Suprapubic skin (tissue), 4 donors: ENCODE results near the gene CPOX. TPM values are rescaled to one million over a fixed set of nuclear protein-coding genes. Genes with fewer than 3 reads are reported as not detected.

Source experiments
- DNase-seq, 2 donors: peaks; one replicate each; pipeline ENCODE4 v3.0.0-alpha.2; 2019; ENCODE audit warnings: low spot score in 2 of 2
- H3K27ac ChIP-seq: fragments of 200-600 bp; sonication (generic); one replicate; pipeline ENCODE4 v1.5.1; 2019
- H3K27me3 ChIP-seq: fragments of 200-600 bp; sonication (generic); one replicate; pipeline ENCODE4 v1.5.1; 2019
- H3K36me3 ChIP-seq: fragments of 200-600 bp; sonication (generic); one replicate; pipeline ENCODE4 v1.5.1; 2019
- H3K4me1 ChIP-seq: fragments of 200-600 bp; sonication (generic); one replicate; pipeline ENCODE4 v1.5.1; 2019
- H3K4me3 ChIP-seq: fragments of 200-600 bp; sonication (generic); one replicate; pipeline ENCODE4 v1.5.1; 2019; ENCODE audit warnings: mild to moderate bottlenecking
- H3K9me3 ChIP-seq: fragments of 200-600 bp; sonication (generic); one replicate; pipeline ENCODE4 v1.5.1; 2019
- CTCF ChIP-seq, 2 donors: fragments of 200-600 bp in 1 of 2; fragments of 450-650 bp in 1 of 2; sonication (generic) in 1 of 2; IDR thresholded peaks; one replicate each; pipeline ENCODE4 v1.5.1; 2016 to 2019; ENCODE audit warnings: antibody characterized with exemption in 2 of 2, mild to moderate bottlenecking in 1 of 2, moderate library complexity in 1 of 2
- EP300 ChIP-seq: sonication (generic); formaldehyde crosslinking; IDR thresholded peaks from one replicate; pipeline ENCODE4 v1.6.1; 2017; ENCODE audit warnings: antibody characterized with exemption
- POLR2A ChIP-seq, 2 donors: fragments of 450-650 bp; IDR thresholded peaks; one replicate each; pipeline ENCODE4 v1.6.1; 2017; ENCODE audit warnings: antibody characterized with exemption in 2 of 2, mild to moderate bottlenecking in 2 of 2, moderate library complexity in 2 of 2
- POLR2AphosphoS5 ChIP-seq, 3 donors: sonication (generic); formaldehyde crosslinking; IDR thresholded peaks; one replicate each; pipeline ENCODE4 v1.6.1; 2017; ENCODE audit warnings: antibody characterized with exemption in 3 of 3
- WGBS: methylation state at CpG from one replicate; pipeline ENCODE4 v1.1.5; 2018; 5-methylcytosine and 5-hydroxymethylcytosine counted together
- total RNA-seq, 4 donors: library from RNA; depleted of rRNA; stranded (reverse); fragments of >200 nt; gene quantifications; one replicate each; pipeline ENCODE4 v1.1.0, GENCODE V29; 2016

CPOX gene
- total RNA-seq, 4 donors from 2014 or later = 13.2 to 41.3 (median 21.7) TPM

GRCh38 chr3:98583766-98584165 lies 9.6 kb downstream of the CPOX start:
- DNase-seq = no peak
- WGBS = 86% methylated on average over 4 of the region's 4 CpGs
- no peak for TF ChIP-seq EP300
- TF ChIP-seq POLR2AphosphoS5 (IDR thresholded peaks at IDR 0.05) = no peak
- no peak for TF ChIP-seq CTCF (IDR thresholded peaks at IDR 0.05)
- no peak for TF ChIP-seq POLR2A (IDR thresholded peaks at IDR 0.05)
- no peaks in the 10 kb centered on the region for H3K4me1 ChIP-seq
- H3K27me3 ChIP-seq = no peaks in the 10 kb centered on the region
- no peaks in the 10 kb centered on the region for H3K9me3 ChIP-seq
- H3K27ac ChIP-seq = no peak overlapping the region
- H3K4me3 ChIP-seq = no peak overlapping the region
- H3K36me3 ChIP-seq = peaks cover 17% of the 10 kb centered on the region

DNA sequence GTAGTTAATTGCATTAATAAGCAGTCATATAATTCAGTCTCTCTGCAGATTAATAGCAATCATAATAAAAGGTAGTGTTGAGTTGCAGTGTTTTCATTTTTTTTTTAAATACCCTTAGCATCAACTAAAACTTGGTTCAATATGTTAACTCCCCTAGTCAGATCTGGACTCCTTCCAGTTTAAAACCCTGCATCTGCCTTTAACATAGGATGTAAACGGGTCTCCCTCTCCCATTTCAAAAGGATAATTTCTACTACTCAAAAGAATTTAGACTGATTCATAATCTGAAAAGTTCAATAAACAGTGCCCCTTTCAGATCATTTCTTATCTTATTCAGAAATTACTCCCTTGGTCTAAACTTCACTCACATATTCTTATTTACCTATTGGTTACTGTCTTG lies 11.4 kb downstream of the CPOX start:
- H3K4me3 ChIP-seq = no peak overlapping the region
- no peaks in the 10 kb centered on the region for H3K4me1 ChIP-seq
- DNase-seq = no peak
- WGBS = 90% methylated on average over 1 of the region's 1 CpG
- H3K27ac ChIP-seq = no peak overlapping the region
- H3K9me3 ChIP-seq = no peaks in the 10 kb centered on the region
- TF ChIP-seq CTCF (IDR thresholded peaks at IDR 0.05) (no peak), POLR2A (IDR thresholded peaks at IDR 0.05) (no peak), POLR2AphosphoS5 (IDR thresholded peaks at IDR 0.05) (no peak), EP300 (no peak)
- H3K36me3 ChIP-seq = peaks cover 28% of the 10 kb centered on the region
- no peaks in the 10 kb centered on the region for H3K27me3 ChIP-seq

DNA sequence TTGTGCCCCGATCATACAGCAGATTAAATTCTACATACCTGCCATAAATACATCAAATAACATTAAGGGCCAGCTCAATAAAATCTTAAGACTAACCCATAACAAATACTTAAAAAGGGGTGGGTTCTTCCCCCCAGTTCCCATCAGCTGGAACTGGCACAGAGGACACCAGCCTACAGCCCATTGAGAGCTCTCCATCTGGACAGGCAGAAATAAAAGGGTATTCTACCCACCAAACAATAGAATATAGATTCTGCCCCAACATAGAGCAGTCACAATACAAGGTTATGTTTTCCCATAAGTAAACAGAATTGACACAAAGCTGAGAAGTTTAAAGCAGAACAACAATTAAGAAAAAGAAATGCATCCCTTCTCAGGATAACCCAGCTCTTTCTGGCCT lies 11.9 kb downstream of the CPOX start:
- DNase-seq = no peak
- 95% methylated on average over 1 of the region's 1 CpG for WGBS

GRCh38 chr3:98580401-98581386 lies 12.7 kb downstream of the CPOX start:
- Histone ChIP-seq H3K36me3 (peaks cover 32% of the 10 kb centered on the region), H3K4me3 (no peak overlapping the region), H3K4me1 (no peaks in the 10 kb centered on the region), H3K27me3 (no peaks in the 10 kb centered on the region), H3K9me3 (no peaks in the 10 kb centered on the region), H3K27ac (no peak overlapping the region)
- no peak for DNase-seq
- TF ChIP-seq POLR2AphosphoS5 (IDR thresholded peaks at IDR 0.05) = no peak
- TF ChIP-seq EP300 = no peak
- TF ChIP-seq CTCF (IDR thresholded peaks at IDR 0.05) = no peak
- no peak for TF ChIP-seq POLR2A (IDR thresholded peaks at IDR 0.05)
- WGBS = 89% methylated on average over 8 of the region's 8 CpGs

More for the DNA sequence above, 11.9 kb downstream of the CPOX start:
- Histone ChIP-seq H3K4me3 (no peak overlapping the region), H3K36me3 (peaks cover 32% of the 10 kb centered on the region), H3K27me3 (no peaks in the 10 kb centered on the region), H3K4me1 (no peaks in the 10 kb centered on the region), H3K27ac (no peak overlapping the region), H3K9me3 (no peaks in the 10 kb centered on the region)
- TF ChIP-seq POLR2AphosphoS5 (IDR thresholded peaks at IDR 0.05) = no peak
- TF ChIP-seq POLR2A (IDR thresholded peaks at IDR 0.05) = no peak
- no peak for TF ChIP-seq CTCF (IDR thresholded peaks at IDR 0.05)
- TF ChIP-seq EP300 = no peak

DNA sequence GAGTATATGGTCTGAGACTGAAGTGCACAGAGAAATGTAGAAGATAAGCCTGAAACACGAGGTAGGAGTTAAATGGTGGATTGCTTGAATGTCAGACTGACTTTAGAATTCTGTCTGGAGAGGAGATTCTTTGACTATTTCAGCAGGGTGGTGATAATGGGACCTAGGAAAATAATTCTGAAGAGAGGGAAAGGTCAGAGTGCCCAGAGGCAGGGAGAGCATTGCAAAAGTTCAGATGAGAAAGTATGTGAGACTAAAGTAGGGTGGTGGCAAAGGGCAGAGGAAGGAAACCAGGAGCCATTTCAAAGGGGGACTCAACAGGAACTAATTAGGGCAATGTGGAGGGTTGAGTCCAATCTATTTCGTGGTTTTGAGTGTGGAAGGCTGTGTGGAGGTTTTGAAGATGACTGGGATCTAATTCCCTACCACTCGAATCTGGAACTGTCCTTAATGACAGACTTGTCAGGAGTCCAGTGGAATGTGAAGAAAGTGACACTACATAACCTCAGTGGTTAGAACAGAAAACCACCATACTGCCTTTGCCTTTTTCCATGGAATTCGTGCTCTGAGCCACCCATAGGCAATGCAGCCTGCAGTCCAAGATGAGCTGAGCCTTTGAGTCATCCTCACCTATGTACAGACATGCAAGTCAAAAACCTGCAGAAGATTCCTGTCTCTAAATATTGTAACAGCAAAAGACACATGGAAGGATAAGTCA lies 16.1 kb downstream of the CPOX start:
- no peaks in the 10 kb centered on the region for H3K27me3 ChIP-seq
- peaks cover 32% of the 10 kb centered on the region for H3K36me3 ChIP-seq
- TF ChIP-seq CTCF (IDR thresholded peaks at IDR 0.05) (no peak), POLR2A (IDR thresholded peaks at IDR 0.05) (no peak), POLR2AphosphoS5 (IDR thresholded peaks at IDR 0.05) (no peak), EP300 (no peak)
- WGBS = 78% methylated on average over 4 of the region's 4 CpGs
- no peak overlapping the region for H3K27ac ChIP-seq
- H3K4me3 ChIP-seq = no peak overlapping the region
- H3K4me1 ChIP-seq = no peaks in the 10 kb centered on the region
- no peak for DNase-seq
- no peaks in the 10 kb centered on the region for H3K9me3 ChIP-seq
